Measurements from ENCODE around the gene EEF1AKMT3. TPM values are rescaled to one million over a fixed set of nuclear protein-coding genes. Genes with fewer than 3 reads are reported as not detected.
A peak's percentile ranks its signal among the peaks of the same experiment; 100 is the strongest.
"Not testable (repeated sequence)": the region's sequence is repeated elsewhere in the genome, so short reads cannot be mapped to it uniquely, and the experiment has no call there.

EEF1AKMT3 gene
- total RNA-seq, 1 donor: 1.7 TPM

- Histone ChIP-seq H3K9me3 (ENCODE audit: low read depth, low read length) (no peaks in the 10 kb centered on the region), H3K4me1 (ENCODE audit: insufficient read depth, low read length) (peaks cover 28% of the 10 kb centered on the region), H3K27me3 (ENCODE audit: insufficient read depth, low read length) (peaks cover 39% of the 10 kb centered on the region), H3K4me3 (ENCODE audit: low read length) (no peak overlapping the region)
Observed at GRCh38 chr12:57764662-57765002, 7.8 kb upstream of the EEF1AKMT3 start.

- H3K4me3 ChIP-seq (ENCODE audit: low read length): peak overlapping the region; percentile 30
- peaks cover 39% of the 10 kb centered on the region for H3K27me3 ChIP-seq (ENCODE audit: insufficient read depth, low read length)
Observed at GRCh38 chr12:57765003-57765697, 7.3 kb upstream of the EEF1AKMT3 start.

GRCh38 chr12:57765698-57766463, 6.5 kb upstream of the EEF1AKMT3 start:
- no peaks in the 10 kb centered on the region for H3K9me3 ChIP-seq (ENCODE audit: low read depth, low read length)
- peaks cover 39% of the 10 kb centered on the region for H3K27me3 ChIP-seq (ENCODE audit: insufficient read depth, low read length)
- peaks cover 32% of the 10 kb centered on the region for H3K4me1 ChIP-seq (ENCODE audit: insufficient read depth, low read length)
- H3K4me3 ChIP-seq (ENCODE audit: low read length): peak overlapping the region; percentile 30

More at GRCh38 chr12:57765003-57765697, 7.3 kb upstream of the EEF1AKMT3 start:
- H3K9me3 ChIP-seq (ENCODE audit: low read depth, low read length): no peaks in the 10 kb centered on the region
- H3K4me1 ChIP-seq (ENCODE audit: insufficient read depth, low read length): peaks cover 28% of the 10 kb centered on the region

- no peak within 1 kb of the TSS for H3K4me3 ChIP-seq (ENCODE audit: low read length)
- H3K27me3 ChIP-seq (ENCODE audit: insufficient read depth, low read length): peaks cover 39% of the 10 kb centered on the region
- H3K4me1 ChIP-seq (ENCODE audit: insufficient read depth, low read length): peaks cover 40% of the 10 kb centered on the region
- no peaks in the 10 kb centered on the region for H3K9me3 ChIP-seq (ENCODE audit: low read depth, low read length)
Observed at GRCh38 chr12:57766464-57767304, 5.7 kb upstream of the EEF1AKMT3 start, which contains the start of gene CYP27B1. Gene CYP27B1 (minus strand): TSS chr12:57767078. CDS start chr12:57767041, 37 bp downstream.

DNA sequence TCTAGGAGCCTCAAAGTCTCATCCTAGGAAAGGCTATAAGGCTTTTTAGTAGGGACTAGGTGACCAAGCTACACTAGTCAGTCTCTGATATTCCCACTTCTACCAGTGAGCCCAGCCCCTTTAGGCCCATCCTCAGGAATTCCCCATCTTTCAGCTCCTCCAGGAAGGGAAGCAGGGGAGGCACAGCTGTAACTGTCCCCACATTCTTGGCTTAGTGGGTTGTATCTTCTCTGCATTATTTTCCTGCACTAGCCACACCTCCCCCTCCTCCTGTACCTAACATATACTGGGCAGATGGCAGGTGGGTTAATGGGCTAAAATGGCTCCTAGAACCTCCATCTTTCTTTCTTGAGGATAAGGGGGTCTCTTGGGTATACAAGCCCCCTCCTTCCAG, 5.1 kb upstream of the EEF1AKMT3 start:
- Histone ChIP-seq H3K4me3 (ENCODE audit: low read length) (no peak overlapping the region), H3K9me3 (ENCODE audit: low read depth, low read length) (no peaks in the 10 kb centered on the region), H3K4me1 (ENCODE audit: insufficient read depth, low read length) (peaks cover 42% of the 10 kb centered on the region), H3K27me3 (ENCODE audit: insufficient read depth, low read length) (peaks cover 39% of the 10 kb centered on the region)

GRCh38 chr12:57767876-57768275, 4.5 kb upstream of the EEF1AKMT3 start:
- peaks cover 47% of the 10 kb centered on the region for H3K4me1 ChIP-seq (ENCODE audit: insufficient read depth, low read length)
- H3K4me3 ChIP-seq (ENCODE audit: low read length): no peak overlapping the region
- H3K27me3 ChIP-seq (ENCODE audit: insufficient read depth, low read length): peaks cover 39% of the 10 kb centered on the region
- no peaks in the 10 kb centered on the region for H3K9me3 ChIP-seq (ENCODE audit: low read depth, low read length)

- peaks cover 31% of the 10 kb centered on the region for H3K27me3 ChIP-seq (ENCODE audit: insufficient read depth, low read length)
- no peaks in the 10 kb centered on the region for H3K9me3 ChIP-seq (ENCODE audit: low read depth, low read length)
- H3K4me1 ChIP-seq (ENCODE audit: insufficient read depth, low read length): peaks cover 48% of the 10 kb centered on the region
- H3K4me3 ChIP-seq (ENCODE audit: low read length): no peak overlapping the region
Observed at GRCh38 chr12:57769594-57769993, 2.8 kb upstream of the EEF1AKMT3 start.

- Histone ChIP-seq H3K4me1 (ENCODE audit: insufficient read depth, low read length) (peaks cover 40% of the 10 kb centered on the region), H3K27me3 (ENCODE audit: insufficient read depth, low read length) (peaks cover 20% of the 10 kb centered on the region), H3K9me3 (ENCODE audit: low read depth, low read length) (no peaks in the 10 kb centered on the region), H3K4me3 (ENCODE audit: low read length) (no peak overlapping the region)
Observed at GRCh38 chr12:57770734-57771133, 1.7 kb upstream of the EEF1AKMT3 start.

DNA sequence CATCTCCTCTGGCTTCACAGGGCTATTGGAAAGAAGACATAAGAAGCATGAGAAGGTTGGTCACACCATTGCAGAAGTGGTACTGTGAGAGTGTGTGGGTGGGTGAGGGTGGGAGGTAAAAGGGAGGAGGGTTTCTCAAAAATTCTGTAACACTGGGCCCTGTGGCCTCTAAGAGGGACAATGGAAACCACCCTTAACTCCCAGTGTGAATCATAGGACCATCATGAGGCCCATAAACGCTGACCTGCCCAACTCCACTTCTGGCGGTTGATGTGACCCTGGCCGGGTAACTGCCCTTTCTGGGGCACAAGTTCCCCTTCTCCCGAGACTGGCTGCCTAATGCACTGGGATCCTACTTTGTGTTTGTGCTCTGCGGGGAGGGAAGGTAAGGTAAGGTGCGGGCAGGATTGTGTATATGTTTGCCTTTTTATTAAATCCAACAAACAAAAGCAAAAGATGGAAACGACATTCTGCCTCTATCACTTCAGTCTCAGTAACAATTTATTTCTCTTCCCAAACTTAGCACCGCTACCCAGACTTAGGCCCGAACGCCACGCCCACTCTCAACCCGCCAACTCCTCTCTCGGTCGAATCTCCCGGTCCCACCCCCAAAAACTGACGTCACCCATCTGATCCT, 1.1 kb upstream of the EEF1AKMT3 start:
- H3K9me3 ChIP-seq (ENCODE audit: low read depth, low read length): no peaks in the 10 kb centered on the region
- H3K4me3 ChIP-seq (ENCODE audit: low read length): peak overlapping the region; percentile 74
- peaks cover 14% of the 10 kb centered on the region for H3K27me3 ChIP-seq (ENCODE audit: insufficient read depth, low read length)
- peaks cover 36% of the 10 kb centered on the region for H3K4me1 ChIP-seq (ENCODE audit: insufficient read depth, low read length)

GRCh38 chr12:57771873-57772428, 463 bp upstream of the EEF1AKMT3 start, which contains the start of gene METTL1:
Gene METTL1 (minus strand): TSS chr12:57772105. CDS start chr12:57772083, 22 bp downstream.
- Histone ChIP-seq H3K4me1 (ENCODE audit: insufficient read depth, low read length) (peaks cover 30% of the 10 kb centered on the region), H3K4me3 (ENCODE audit: low read length) (peak within 1 kb of the TSS; percentile 74), H3K9me3 (ENCODE audit: low read depth, low read length) (no peaks in the 10 kb centered on the region)

GRCh38 chr12:57774634-57775033, 2.2 kb downstream of the EEF1AKMT3 start:
- not testable (repeated sequence) for H3K27me3 ChIP-seq (ENCODE audit: insufficient read depth, low read length)

More at GRCh38 chr12:57771873-57772428, 463 bp upstream of the EEF1AKMT3 start, which contains the start of gene METTL1:
- peaks cover 8% of the 10 kb centered on the region for H3K27me3 ChIP-seq (ENCODE audit: insufficient read depth, low read length)

GRCh38 chr12:57775044-57775443, 2.6 kb downstream of the EEF1AKMT3 start:
- Histone ChIP-seq H3K4me3 (ENCODE audit: low read length) (no peak overlapping the region), H3K4me1 (ENCODE audit: insufficient read depth, low read length) (peaks cover 29% of the 10 kb centered on the region), H3K27me3 (ENCODE audit: insufficient read depth, low read length) (no peaks in the 10 kb centered on the region), H3K9me3 (ENCODE audit: low read depth, low read length) (no peaks in the 10 kb centered on the region)

More at GRCh38 chr12:57774634-57775033, 2.2 kb downstream of the EEF1AKMT3 start:
- H3K4me1 ChIP-seq (ENCODE audit: insufficient read depth, low read length): peaks cover 29% of the 10 kb centered on the region
- H3K9me3 ChIP-seq (ENCODE audit: low read depth, low read length); H3K4me3 ChIP-seq (ENCODE audit: low read length): not testable (repeated sequence)

GRCh38 chr12:57775563-57776246, 3.3 kb downstream of the EEF1AKMT3 start:
- H3K4me1 ChIP-seq (ENCODE audit: insufficient read depth, low read length): peaks cover 34% of the 10 kb centered on the region

DNA sequence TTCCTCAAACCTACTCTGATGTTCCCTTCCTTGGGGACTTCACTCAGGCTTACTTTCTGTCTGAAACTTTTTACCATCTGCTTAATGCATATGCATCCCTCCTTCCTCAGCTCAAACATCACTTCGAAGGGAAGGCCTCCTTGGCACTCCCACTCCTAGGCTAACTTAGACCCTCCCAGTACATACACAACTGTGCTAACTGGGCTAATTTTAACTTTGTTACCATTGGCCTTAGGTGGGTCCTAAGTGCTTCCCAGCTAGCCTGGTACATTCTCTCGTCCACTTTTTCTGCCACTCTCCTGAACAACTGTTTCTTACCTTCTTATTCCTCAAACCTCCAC, 3.8 kb downstream of the EEF1AKMT3 start:
- no peaks in the 10 kb centered on the region for H3K27me3 ChIP-seq (ENCODE audit: insufficient read depth, low read length)
- peaks cover 34% of the 10 kb centered on the region for H3K4me1 ChIP-seq (ENCODE audit: insufficient read depth, low read length)

More at GRCh38 chr12:57775563-57776246, 3.3 kb downstream of the EEF1AKMT3 start:
- no peak overlapping the region for H3K4me3 ChIP-seq (ENCODE audit: low read length)
- no peaks in the 10 kb centered on the region for H3K27me3 ChIP-seq (ENCODE audit: insufficient read depth, low read length)
- no peaks in the 10 kb centered on the region for H3K9me3 ChIP-seq (ENCODE audit: low read depth, low read length)

More for the DNA sequence above, 3.8 kb downstream of the EEF1AKMT3 start:
- H3K4me3 ChIP-seq (ENCODE audit: low read length): no peak overlapping the region
- H3K9me3 ChIP-seq (ENCODE audit: low read depth, low read length): no peaks in the 10 kb centered on the region

All from mononuclear cell (primary cell).